NCI-H510A (cell line): ENCODE data around the gene SOHLH2.

Source experiments
- DNase-seq: peaks from one replicate; lab custom pipeline; 2025; lab: John Stamatoyannopoulos, UW

Gene SOHLH2

GRCh38 chr13:36131222-36131930 lies 83.0 kb downstream of the SOHLH2 start, which contains the start of gene DCLK1:
DCLK1 (minus strand) TSS chr13:36131382.
- DNase-seq: peak; percentile 22

GRCh38 chr13:36130552-36131221 lies 83.7 kb downstream of the SOHLH2 start:
- peak; percentile 14 for DNase-seq

DNA sequence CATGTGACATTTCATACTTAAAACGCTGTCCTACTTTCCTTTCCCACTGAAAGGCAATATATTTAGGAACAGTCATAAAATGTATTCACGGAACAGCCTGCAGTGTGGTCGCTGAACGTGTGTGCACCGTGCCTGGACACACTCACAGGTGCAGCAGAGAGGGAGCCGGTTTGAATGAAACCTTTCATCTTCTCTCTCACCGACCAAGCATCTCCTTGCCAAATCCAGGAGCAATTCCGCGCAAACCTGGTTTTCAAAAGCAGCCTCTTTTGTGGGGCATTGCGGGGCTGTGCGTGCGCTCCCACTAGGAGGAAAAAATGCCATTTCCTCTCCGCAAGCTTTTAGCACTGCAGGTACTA lies 84.2 kb downstream of the SOHLH2 start:
- DNase-seq: no peak

- no peak for DNase-seq
Measured at GRCh38 chr13:36129539-36129938, 84.8 kb downstream of the SOHLH2 start.

DNA sequence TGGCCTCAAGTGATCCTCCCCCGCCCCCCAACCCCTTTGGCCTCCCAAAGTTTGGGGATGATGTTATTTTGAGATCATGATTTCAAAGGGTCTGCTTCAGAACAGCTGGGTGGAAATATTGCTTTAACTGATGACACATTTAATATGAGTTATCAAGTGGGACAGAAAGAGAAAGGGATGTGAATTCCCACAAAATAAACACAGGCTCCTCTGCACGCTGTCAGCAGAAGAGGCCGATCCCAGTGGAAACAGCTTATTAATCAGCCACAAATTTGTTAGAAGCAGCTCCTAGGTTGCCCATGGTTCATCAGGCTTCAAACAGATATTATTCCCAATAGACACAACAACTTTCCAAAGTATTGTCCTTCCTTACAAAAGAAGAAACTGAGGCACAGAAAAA lies 87.9 kb downstream of the SOHLH2 start:
- no peak for DNase-seq

DNA sequence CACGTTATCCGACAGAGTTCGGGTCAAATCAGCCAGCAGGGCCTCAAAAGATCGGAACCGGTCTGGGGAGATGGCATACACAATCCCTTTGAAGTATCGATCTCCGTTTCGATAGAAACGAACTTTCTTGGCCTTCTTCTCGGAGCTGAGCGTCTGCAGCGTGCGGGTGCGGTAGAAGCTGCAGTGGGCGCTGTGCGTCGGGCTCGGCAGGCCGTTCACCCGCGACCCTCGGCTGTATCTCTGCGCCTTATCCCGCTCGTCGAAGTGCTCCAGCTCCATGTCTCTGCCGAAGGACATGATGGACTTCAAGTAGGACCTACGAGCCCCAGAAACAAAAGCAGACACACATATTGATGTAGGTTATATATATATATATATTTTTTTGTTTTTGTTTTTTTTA lies 88.5 kb downstream of the SOHLH2 start:
- DNase-seq: no peak

- no peak for DNase-seq
Measured at GRCh38 chr13:36124236-36124822, 90.0 kb downstream of the SOHLH2 start.
